HCEC 1CT (cell line): ENCODE measurements around the gene HYDIN.

Experiments
- DNase-seq: peaks from one replicate; pipeline ENCODE4 v3.0.0-alpha.2; 2017

Gene HYDIN

GRCh38 chr16:70809392-70810060 is 421.0 kb downstream of the HYDIN start:
- DNase-seq, result no peak

GRCh38 chr16:70808371-70808770 is 422.2 kb downstream of the HYDIN start:
- peak; percentile 22 for DNase-seq

GRCh38 chr16:70805787-70806186 is 424.7 kb downstream of the HYDIN start:
- DNase-seq, result peak; percentile 94

GRCh38 chr16:70805380-70805779 is 425.1 kb downstream of the HYDIN start:
- DNase-seq, result no peak

- no peak for DNase-seq
These were observed 425.8 kb downstream of the HYDIN start for GRCh38 chr16:70804734-70805169.

- peak; percentile 94 for DNase-seq
These were observed 426.3 kb downstream of the HYDIN start for GRCh38 chr16:70804153-70804733.

- DNase-seq, result peak; percentile 27
These were observed 427.2 kb downstream of the HYDIN start for GRCh38 chr16:70803319-70803718.

GRCh38 chr16:70801611-70802010 is 428.9 kb downstream of the HYDIN start:
- no peak for DNase-seq

GRCh38 chr16:70800781-70801480 is 429.6 kb downstream of the HYDIN start, which contains the start of gene VAC14:
TSS of gene VAC14 (minus strand) at chr16:70801158. CDS start at chr16:70800900, 258 bp downstream.
- DNase-seq, result peak; percentile 84

GRCh38 chr16:70800311-70800710 is 430.2 kb downstream of the HYDIN start:
- DNase-seq, result no peak

- DNase-seq, result no peak
These were observed 434.2 kb downstream of the HYDIN start for GRCh38 chr16:70796301-70796700.

GRCh38 chr16:70795296-70795912 is 435.1 kb downstream of the HYDIN start:
- DNase-seq, result no peak

GRCh38 chr16:70793851-70794502 is 436.5 kb downstream of the HYDIN start:
- no peak for DNase-seq

GRCh38 chr16:70790815-70791214 is 439.7 kb downstream of the HYDIN start:
- no peak for DNase-seq

GRCh38 chr16:70789595-70790447 is 440.7 kb downstream of the HYDIN start:
- no peak for DNase-seq

- DNase-seq, result peak; percentile 16
These were observed 441.6 kb downstream of the HYDIN start for GRCh38 chr16:70788668-70789594.

- DNase-seq, result no peak
These were observed 444.3 kb downstream of the HYDIN start for GRCh38 chr16:70786020-70786755.

- no peak for DNase-seq
These were observed 445.6 kb downstream of the HYDIN start for GRCh38 chr16:70784692-70785555.

GRCh38 chr16:70782237-70782636 is 448.3 kb downstream of the HYDIN start:
- no peak for DNase-seq
